GM13976 (cell line): Measurements from ENCODE around the gene ZSCAN25.
"Not testable (repeated sequence)": the region's sequence is repeated elsewhere in the genome, so short reads cannot be mapped to it uniquely, and the experiment has no call there.

Experiments
- DNase-seq: peaks from one replicate; pipeline ENCODE4 v3.0.0; 2012; ENCODE audit warnings: low spot score
- CTCF ChIP-seq: IDR thresholded peaks from 2 replicates; pipeline ENCODE4 v1.5.1; 2012; ENCODE audit warnings: borderline replicate concordance, mild to moderate bottlenecking; ENCODE audit not compliant: insufficient read depth; ENCODE audit errors: extremely low read depth, missing control alignments, control extremely low read depth
- in situ Hi-C: fragments of 300-500 bp; cut with MboI; formaldehyde crosslinking; loops from one replicate; pipeline ENCODE4 v1.12.0; 2022; ENCODE audit warnings: low sequenced_read_pairs, mixed read lengths, inconsistent platforms; ENCODE audit not compliant: unreplicated experiment

Gene ZSCAN25

GRCh38 chr7:99631295-99632109 is 14.8 kb downstream of the ZSCAN25 start:
- TF ChIP-seq CTCF = no peak
- no peak for DNase-seq
- in situ Hi-C loops = no loop called here

- in situ Hi-C loops, DNase-seq: not testable (repeated sequence)
Measured at GRCh38 chr7:99637414-99637813, 20.7 kb downstream of the ZSCAN25 start.

GRCh38 chr7:99638731-99639130 is 22.0 kb downstream of the ZSCAN25 start:
- DNase-seq = no peak
- no peak for TF ChIP-seq CTCF
- in situ Hi-C loops = no loop called here

GRCh38 chr7:99639267-99639666 is 22.5 kb downstream of the ZSCAN25 start:
- TF ChIP-seq CTCF = no peak
- DNase-seq = no peak
- in situ Hi-C loops = no loop called here

- TF ChIP-seq CTCF = no peak
- DNase-seq = no peak
- in situ Hi-C loops = no loop called here
Measured at GRCh38 chr7:99642027-99642426, 25.3 kb downstream of the ZSCAN25 start.

GRCh38 chr7:99643464-99643863 is 26.7 kb downstream of the ZSCAN25 start:
- DNase-seq = no peak
- TF ChIP-seq CTCF = no peak
- in situ Hi-C loops = no loop called here

GRCh38 chr7:99644431-99644830 is 27.7 kb downstream of the ZSCAN25 start:
- no peak for TF ChIP-seq CTCF
- in situ Hi-C loops = no loop called here
- no peak for DNase-seq
